Ishikawa (cell line): ENCODE measurements around the gene GLIS1.

ENCODE experiments used
- EP300 ChIP-seq: IDR thresholded peaks from 2 replicates; pipeline ENCODE4 v1.6.1; 2012; ENCODE audit warnings: borderline replicate concordance
- FOXM1 ChIP-seq: IDR thresholded peaks from 2 replicates; pipeline ENCODE4 v1.6.1; 2012; ENCODE audit warnings: low read depth, borderline replicate concordance
- MAX ChIP-seq: IDR thresholded peaks from 2 replicates; pipeline ENCODE4 v1.6.1; 2012
- NFIC ChIP-seq: IDR thresholded peaks from 2 replicates; pipeline ENCODE4 v1.6.1; 2012
- RAD21 ChIP-seq: IDR thresholded peaks from 2 replicates; pipeline ENCODE4 v1.6.1; 2012; ENCODE audit warnings: low read depth
- REST ChIP-seq: IDR thresholded peaks from 2 replicates; pipeline ENCODE4 v1.6.1; 2012; ENCODE audit warnings: low read depth, mild to moderate bottlenecking
- YY1 ChIP-seq: IDR thresholded peaks from 2 replicates; pipeline ENCODE4 v1.6.1; 2012; ENCODE audit warnings: low read depth
- ZBTB7A ChIP-seq: IDR thresholded peaks from 2 replicates; pipeline ENCODE4 v1.6.1; 2012; ENCODE audit warnings: low read depth

DNA sequence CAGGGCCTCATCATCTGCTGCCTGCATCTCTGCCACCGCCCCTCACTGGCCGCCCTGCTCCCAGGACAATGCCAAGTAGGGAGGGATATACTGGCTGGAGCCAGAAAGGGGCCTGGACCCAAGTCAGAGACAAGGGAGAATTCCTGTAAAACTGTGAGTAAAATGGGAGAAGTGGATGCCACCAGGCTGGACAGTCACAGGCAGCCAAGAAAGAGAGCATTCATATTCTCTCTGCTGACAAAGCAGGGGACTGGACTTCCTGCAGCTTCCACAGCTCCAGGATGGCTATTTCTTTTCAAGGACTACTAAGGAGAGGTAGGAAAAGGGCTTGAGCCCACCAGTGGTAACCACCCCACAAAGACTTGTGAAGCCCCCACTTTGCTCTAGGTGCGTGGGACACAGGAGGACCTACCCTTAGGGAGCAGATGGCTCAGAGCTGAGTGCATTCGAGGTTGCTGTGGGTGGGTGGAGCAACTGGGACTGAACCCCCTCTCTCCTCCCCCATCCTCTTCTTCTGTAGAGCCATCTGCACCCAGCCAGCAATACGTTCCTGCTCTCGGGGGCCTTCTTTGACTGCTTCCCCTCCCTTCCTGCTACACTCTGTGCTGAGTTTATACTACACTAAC lies 57.5 kb downstream of the GLIS1 start:
- no peak for TF ChIP-seq YY1
- no peak for TF ChIP-seq MAX
- TF ChIP-seq ZBTB7A = no peak
- no peak for TF ChIP-seq NFIC
- TF ChIP-seq RAD21 = no peak
- TF ChIP-seq EP300 = no peak
- no peak for TF ChIP-seq REST
- no peak for TF ChIP-seq FOXM1
